HepG2 (cell line): Measurements from ENCODE around the gene ETV5. TPM values are rescaled to one million over a fixed set of nuclear protein-coding genes. Genes with fewer than 3 reads are reported as not detected.
A peak's percentile ranks its signal among the peaks of the same experiment; 100 is the strongest.

Experiments used
- ATAC-seq: fragments of 200-7000 bp; cut with Tn5 transposase; 3 replicates; pipeline ENCODE4 v1.9.1; 2020; ENCODE audit warnings: mild to moderate bottlenecking, moderate library complexity
- BruUV-seq: library from RNA; stranded (reverse); fragments of 400-500 nt; replicated peaks from 2 replicates; lab custom pipeline; 2021; lab: Mats Ljungman, UMichigan
- CTCF ChIA-PET: fragments of 300-600 bp; formaldehyde crosslinking; extraction: SDS; loops from one replicate; lab custom pipeline; 2021; ENCODE audit warnings: low total read pairs, inconsistent platforms, low intra/inter-chr PET ratio; lab: Yijun Ruan, JAX
- POLR2A ChIA-PET: fragments of 350-600 bp; sonication (Branson Sonifier 250); formaldehyde crosslinking; loops from one replicate; lab custom pipeline; 2020; ENCODE audit warnings: antibody characterized with exemption, inconsistent platforms; lab: Yijun Ruan, JAX
- DNase-seq: peaks from one replicate; pipeline ENCODE4 v3.0.0-alpha.2; 2015; ENCODE audit warnings: low spot score
- FAIRE-seq: peaks from 3 replicates; lab custom pipeline; 2011; peaks lifted over from hg19 to GRCh38; lab: Jason Lieb, UNC
- H2AFZ ChIP-seq: one replicate; pipeline ENCODE4 v1.6.1; 2011; ENCODE audit warnings: low read length, inconsistent platforms
- H3K27ac ChIP-seq: fragments of 300-600 bp; 3 replicates; pipeline ENCODE4 v1.8.0; 2011; ENCODE audit warnings: mixed run types, mild to moderate bottlenecking, mixed read lengths, low read length, inconsistent platforms; ENCODE audit not compliant: insufficient read depth; ENCODE audit errors: extremely low read length
- H3K27me3 ChIP-seq, 2 experiments: fragments of 200-600 bp in 1 of 2; 2 replicates in 1 of 2; 3 replicates in 1 of 2; pipeline versions ENCODE4 v1.6.0 to v1.8.0; 2011; ENCODE audit warnings: low read length in 2 of 2, mild to moderate bottlenecking in 2 of 2, moderate library complexity in 2 of 2, inconsistent platforms in 1 of 2; ENCODE audit not compliant: insufficient read depth in 2 of 2, control insufficient read depth in 1 of 2
- H3K36me3 ChIP-seq, 2 experiments: fragments of 200-600 bp in 1 of 2; replicated peaks in 1 of 2; 2 replicates in 1 of 2; 3 replicates in 1 of 2; pipeline versions ENCODE4 v1.5.1 to v1.8.0; 2011; ENCODE audit warnings: low read length in 2 of 2, inconsistent platforms in 1 of 2; ENCODE audit not compliant: insufficient read depth in 2 of 2, control insufficient read depth in 1 of 2
- H3K4me1 ChIP-seq: 2 replicates; pipeline ENCODE4 v1.5.1; 2012; ENCODE audit warnings: low read length, inconsistent platforms; ENCODE audit not compliant: insufficient read depth
- H3K4me2 ChIP-seq: 2 replicates; pipeline ENCODE4 v1.6.0; 2011; ENCODE audit warnings: low read depth, low read length, inconsistent platforms
- H3K4me3 ChIP-seq, 3 experiments: fragments of 200-600 bp in 1 of 3; sonication (generic), shearing (Covaris generic) in 1 of 3; replicated peaks in 1 of 3; 2 replicates each; pipeline ENCODE4 v1.5.1; 2011 to 2016; ENCODE audit warnings: low read length in 3 of 3, inconsistent platforms in 2 of 3, low read depth in 2 of 3, mild to moderate bottlenecking in 2 of 3, control low read depth in 1 of 3, mixed read lengths in 1 of 3; ENCODE audit not compliant: insufficient read depth in 1 of 3
- H3K79me2 ChIP-seq: one replicate; pipeline ENCODE4 v1.6.1; 2011; ENCODE audit warnings: low read length, inconsistent platforms; ENCODE audit not compliant: insufficient read depth
- H3K9ac ChIP-seq: 2 replicates; pipeline ENCODE4 v1.6.0; 2011; ENCODE audit warnings: mild to moderate bottlenecking, low read depth, low read length, inconsistent platforms; ENCODE audit not compliant: insufficient read depth
- H3K9me3 ChIP-seq: 2 replicates; pipeline ENCODE4 v1.5.1; 2012; ENCODE audit warnings: mild to moderate bottlenecking, low read length
- H4K20me1 ChIP-seq: 2 replicates; pipeline ENCODE4 v1.6.0; 2011; ENCODE audit warnings: inconsistent platforms, mild to moderate bottlenecking, low read length, moderate library complexity; ENCODE audit not compliant: insufficient read depth
- MIER3 ChIP-seq: IDR thresholded peaks from 2 replicates; pipeline ENCODE4 v1.6.1; 2016; ENCODE audit warnings: missing compliant biosample characterization, borderline replicate concordance
- THAP7 ChIP-seq: sonication (generic); formaldehyde crosslinking; IDR thresholded peaks from 2 replicates; pipeline ENCODE4 v1.8.1; 2023; ENCODE audit warnings: mild to moderate bottlenecking, missing genetic modification reagents
- ZGPAT ChIP-seq: IDR thresholded peaks from 2 replicates; pipeline ENCODE4 v1.6.1; 2016; ENCODE audit warnings: mild to moderate bottlenecking
- ZNF883 ChIP-seq: sonication (generic); formaldehyde crosslinking; IDR thresholded peaks from 2 replicates; pipeline ENCODE4 v1.5.1; 2020; ENCODE audit warnings: mild to moderate bottlenecking, missing genetic modification reagents; ENCODE audit errors: not compliant biosample characterization
- WGBS: methylation state at CpG from one replicate; pipeline ENCODE4 v1.1.6; 2017; ENCODE audit warnings: low lambda C conversion rate; 5-methylcytosine and 5-hydroxymethylcytosine counted together
- in situ Hi-C: cut with HindIII; loops from 2 replicates; pipeline ENCODE4 v1.10.0; 2017; ENCODE audit warnings: low pct_unique_long_range_greater_than_20kb; ENCODE audit not compliant: extremely low pct_ligation_motif_present
- intact Hi-C: fragments of 100-400 bp; cut with micrococcal nuclease; formaldehyde crosslinking; loops from one replicate; pipeline ENCODE4 v1.10.0; 2022; ENCODE audit not compliant: unreplicated experiment
- polyA plus RNA-seq, 8 experiments: library from polyadenylated mRNA; depleted of rRNA in 3 of 8; stranded (reverse) in 7 of 8; unstranded in 1 of 8; fragments of >200 nt; fragmentation: Illumina TruSeq in 4 of 8; extraction: Trizol in 4 of 8; gene quantifications; 2 replicates each; pipeline versions ENCODE4 v1.2.1 to v1.2.3, GENCODE V29; 2011 to 2016; ENCODE audit warnings: low read depth in 4 of 8, missing spikeins in 1 of 8, mixed read lengths in 1 of 8; ENCODE audit not compliant: insufficient read depth in 1 of 8
- total RNA-seq, 5 experiments: library from RNA; depleted of rRNA; stranded (reverse); fragments of >200 nt; fragmentation: Illumina TruSeq; extraction: Trizol; gene quantifications; 2 replicates each; pipeline ENCODE4 v1.2.3, GENCODE V29; 2016; ENCODE audit warnings: low read depth in 1 of 5

ETV5 gene
- total and polyA plus RNA-seq, 2 of the 13 experiments (the other 11 are each of a cell fraction or from before 2014, with no cell fraction given) = 52.9 to 57.2 TPM

- CTCF ChIA-PET = no interaction called here
These were observed 37.9 kb downstream of the ETV5 start for GRCh38 chr3:186070996-186071395.

More at GRCh38 chr3:186070996-186071395, 37.9 kb downstream of the ETV5 start:
- Histone ChIP-seq H4K20me1 (no peaks in the 10 kb centered on the region), H3K9me3 (no peaks in the 10 kb centered on the region), H3K27me3 (no peaks in the 10 kb centered on the region), H3K4me1 (peaks cover 27% of the 10 kb centered on the region), H3K36me3 (peaks cover 3 to 60% of the 10 kb centered on the region in 2 experiments), H2AFZ (no peak overlapping the region), H3K27ac (peak overlapping the region; percentile 45), H3K79me2 (no peaks in the 10 kb centered on the region), H3K9ac (no peak overlapping the region; the same call in 1 of the 2 replicates), H3K4me2 (no peak overlapping the region), H3K4me3 (no peak overlapping the region)
- ATAC-seq (peak; percentile 37; the same call in 2 of the 3 replicates), FAIRE-seq (no peak), DNase-seq (no peak)
- no TSS peak for BruUV-seq
- POLR2A ChIA-PET = interaction anchor here (1.0 to 1.6 kb wide), 3 partner anchors 26 to 39 kb away, joined by 3 to 8 read pairs (median 4); no protein-coding TSS in a partner anchor
- TF ChIP-seq MIER3 (CRISPR knock-in tag) = no peak
- TF ChIP-seq ZGPAT = 0 out of 2 replicates have a peak, but pooled peaks have one; percentile 32
- TF ChIP-seq THAP7 (CRISPR knock-in tag) = no peak
- no peak for TF ChIP-seq ZNF883 (CRISPR knock-in tag)
- WGBS = 71% methylated on average over 9 of the region's 9 CpGs
- intact Hi-C loops (loop anchor here (5.0 kb wide), 1 partner anchor 171 kb away; no protein-coding TSS in a partner anchor), in situ Hi-C loops (no loop called here)
